ENCODE results near the gene VRK3. TPM values are rescaled to one million over a fixed set of nuclear protein-coding genes. Genes with fewer than 3 reads are reported as not detected.

The VRK3 gene
- total and polyA plus RNA-seq, 4 donors, result 16.2 to 23.6 (median 20.3) TPM

- 85% methylated on average over 5 of the region's 5 CpGs for WGBS
- H3K36me3 ChIP-seq (ENCODE audit: control insufficient read depth in 4 of 4, insufficient read depth in 3 of 4, low read depth in 1 of 4, low read length in 3 of 4), result no peaks in the 10 kb centered on the region
- no peak overlapping the region for H3K27ac ChIP-seq (ENCODE audit: low read depth in 1 of 2, low read length in 2 of 2)
- no peak overlapping the region for H3K9ac ChIP-seq (ENCODE audit: low read depth in 1 of 2, low read length in 2 of 2)
- DNase-seq (ENCODE audit: low spot score), result no peak
- no peaks in the 10 kb centered on the region for H3K9me3 ChIP-seq (ENCODE audit: control insufficient read depth in 4 of 4, low read length in 3 of 4)
- no peak overlapping the region for H3K4me3 ChIP-seq (ENCODE audit: low read depth in 1 of 3, low read length in 3 of 3)
- no peaks in the 10 kb centered on the region for H3K27me3 ChIP-seq (ENCODE audit: control insufficient read depth in 4 of 4, insufficient read depth in 4 of 4, low read length in 3 of 4)
- peaks cover 0 to 18% (median 18%) of the 10 kb centered on the region in 4 donors for H3K4me1 ChIP-seq (ENCODE audit: control insufficient read depth in 4 of 4, insufficient read depth in 4 of 4, low read length in 3 of 4)
- TF ChIP-seq SP1 (IDR thresholded peaks at IDR 0.05), result no peak
- TF ChIP-seq GABPA (IDR thresholded peaks at IDR 0.05 in 1 of 2, conservative IDR thresholded peaks at IDR 0.05 in 1 of 2), result no peak
- TF ChIP-seq, protein P1, sequence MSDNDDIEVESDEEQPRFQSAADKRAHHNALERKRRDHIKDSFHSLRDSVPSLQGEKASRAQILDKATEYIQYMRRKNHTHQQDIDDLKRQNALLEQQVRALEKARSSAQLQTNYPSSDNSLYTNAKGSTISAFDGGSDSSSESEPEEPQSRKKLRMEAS (IDR thresholded peaks at IDR 0.05), result no peak
- TF ChIP-seq RXRA (IDR thresholded peaks at IDR 0.05), result no peak
- TF ChIP-seq, protein P2, sequence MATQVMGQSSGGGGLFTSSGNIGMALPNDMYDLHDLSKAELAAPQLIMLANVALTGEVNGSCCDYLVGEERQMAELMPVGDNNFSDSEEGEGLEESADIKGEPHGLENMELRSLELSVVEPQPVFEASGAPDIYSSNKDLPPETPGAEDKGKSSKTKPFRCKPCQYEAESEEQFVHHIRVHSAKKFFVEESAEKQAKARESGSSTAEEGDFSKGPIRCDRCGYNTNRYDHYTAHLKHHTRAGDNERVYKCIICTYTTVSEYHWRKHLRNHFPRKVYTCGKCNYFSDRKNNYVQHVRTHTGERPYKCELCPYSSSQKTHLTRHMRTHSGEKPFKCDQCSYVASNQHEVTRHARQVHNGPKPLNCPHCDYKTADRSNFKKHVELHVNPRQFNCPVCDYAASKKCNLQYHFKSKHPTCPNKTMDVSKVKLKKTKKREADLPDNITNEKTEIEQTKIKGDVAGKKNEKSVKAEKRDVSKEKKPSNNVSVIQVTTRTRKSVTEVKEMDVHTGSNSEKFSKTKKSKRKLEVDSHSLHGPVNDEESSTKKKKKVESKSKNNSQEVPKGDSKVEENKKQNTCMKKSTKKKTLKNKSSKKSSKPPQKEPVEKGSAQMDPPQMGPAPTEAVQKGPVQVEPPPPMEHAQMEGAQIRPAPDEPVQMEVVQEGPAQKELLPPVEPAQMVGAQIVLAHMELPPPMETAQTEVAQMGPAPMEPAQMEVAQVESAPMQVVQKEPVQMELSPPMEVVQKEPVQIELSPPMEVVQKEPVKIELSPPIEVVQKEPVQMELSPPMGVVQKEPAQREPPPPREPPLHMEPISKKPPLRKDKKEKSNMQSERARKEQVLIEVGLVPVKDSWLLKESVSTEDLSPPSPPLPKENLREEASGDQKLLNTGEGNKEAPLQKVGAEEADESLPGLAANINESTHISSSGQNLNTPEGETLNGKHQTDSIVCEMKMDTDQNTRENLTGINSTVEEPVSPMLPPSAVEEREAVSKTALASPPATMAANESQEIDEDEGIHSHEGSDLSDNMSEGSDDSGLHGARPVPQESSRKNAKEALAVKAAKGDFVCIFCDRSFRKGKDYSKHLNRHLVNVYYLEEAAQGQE (IDR thresholded peaks at IDR 0.05), result no peak
- TF ChIP-seq HNF4A (conservative IDR thresholded peaks at IDR 0.05), result no peak
- TF ChIP-seq, protein P3, sequence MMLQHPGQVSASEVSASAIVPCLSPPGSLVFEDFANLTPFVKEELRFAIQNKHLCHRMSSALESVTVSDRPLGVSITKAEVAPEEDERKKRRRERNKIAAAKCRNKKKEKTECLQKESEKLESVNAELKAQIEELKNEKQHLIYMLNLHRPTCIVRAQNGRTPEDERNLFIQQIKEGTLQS (IDR thresholded peaks at IDR 0.05), result no peak
- no peak for TF ChIP-seq YY1 (IDR thresholded peaks at IDR 0.05)
- TF ChIP-seq FOXA2 (IDR thresholded peaks at IDR 0.05), result no peak
- no peak for TF ChIP-seq CTCF (IDR thresholded peaks at IDR 0.05; ENCODE audit: low read depth, low read length, missing input control)
- no peak for TF ChIP-seq RAD21 (IDR thresholded peaks at IDR 0.05)
- TF ChIP-seq HNF4G (IDR thresholded peaks at IDR 0.05), result no peak
- no peak for TF ChIP-seq EGR1 (IDR thresholded peaks at IDR 0.05; ENCODE audit: low read depth in 2 of 2)
- TF ChIP-seq JUND (IDR thresholded peaks at IDR 0.05), result no peak
- TF ChIP-seq FOXA1 (IDR thresholded peaks at IDR 0.05), result no peak
- no peak for TF ChIP-seq ZBTB33 (IDR thresholded peaks at IDR 0.05)
- no peak for TF ChIP-seq NR2F2 (IDR thresholded peaks at IDR 0.05)
- TF ChIP-seq TAF1 (conservative IDR thresholded peaks at IDR 0.05), result no peak
These were observed 74.6 kb downstream of the VRK3 start for GRCh38 chr19:49950590-49950948.

Measured in liver (tissue), 9 donors.